Esophagus muscularis mucosa (tissue), 4 donors: ENCODE data around the gene SLC6A11. TPM values are rescaled to one million over a fixed set of nuclear protein-coding genes. Genes with fewer than 3 reads are reported as not detected.

Experiments used
- DNase-seq: peaks from one replicate; pipeline ENCODE4 v3.0.0-alpha.2; 2017; ENCODE audit errors: extremely low spot score
- H3K27ac ChIP-seq, 4 donors: fragments of 200-600 bp; sonication (generic); replicated peaks in 1 of 4; 1 replicate in 3 of 4; 2 replicates in 1 of 4; pipeline ENCODE4 v1.5.1; 2016 to 2019; ENCODE audit warnings: mild to moderate bottlenecking in 1 of 4
- H3K27me3 ChIP-seq, 4 donors: fragments of 200-600 bp; sonication (generic); one replicate each; pipeline versions ENCODE4 v1.5.1 to v1.6.0; 2016 to 2019
- H3K36me3 ChIP-seq, 4 donors: fragments of 200-600 bp; sonication (generic); one replicate each; pipeline ENCODE4 v1.5.1; 2016 to 2019
- H3K4me1 ChIP-seq, 4 donors: fragments of 200-600 bp; sonication (generic); one replicate each; pipeline ENCODE4 v1.5.1; 2016 to 2019
- H3K4me3 ChIP-seq, 4 donors: fragments of 200-600 bp; sonication (generic); 1 replicate in 2 of 4; 2 replicates in 2 of 4; pipeline ENCODE4 v1.5.1; 2016 to 2019; ENCODE audit warnings: mild to moderate bottlenecking in 4 of 4, moderate library complexity in 1 of 4
- H3K9me3 ChIP-seq, 4 donors: fragments of 200-600 bp; sonication (generic); 1 replicate in 3 of 4; 2 replicates in 1 of 4; pipeline ENCODE4 v1.5.1; 2016 to 2019
- EP300 ChIP-seq: sonication (generic); formaldehyde crosslinking; IDR thresholded peaks from one replicate; pipeline ENCODE4 v1.6.1; 2017; ENCODE audit warnings: antibody characterized with exemption
- POLR2A ChIP-seq: fragments of 450-650 bp; IDR thresholded peaks from one replicate; pipeline ENCODE4 v1.6.1; 2017; ENCODE audit warnings: antibody characterized with exemption, moderate library complexity, mild to moderate bottlenecking, low read depth
- POLR2AphosphoS5 ChIP-seq, 2 donors: sonication (generic); formaldehyde crosslinking; IDR thresholded peaks; one replicate each; pipeline ENCODE4 v1.6.1; 2017; ENCODE audit warnings: antibody characterized with exemption in 2 of 2
- WGBS: methylation state at CpG from one replicate; pipeline ENCODE4 v1.1.5; 2018; 5-methylcytosine and 5-hydroxymethylcytosine counted together
- intact Hi-C: fragments of 100-400 bp; cut with DNase I; formaldehyde crosslinking; loops from one replicate; pipeline ENCODE4 v1.15.1; 2023
- total RNA-seq, 4 donors: library from RNA; depleted of rRNA; stranded (reverse); fragments of >200 nt; gene quantifications; one replicate each; pipeline versions ENCODE4 v1.1.0 to v1.2.1, GENCODE V29; 2016
- TF ChIP-seq, protein P1 (sequence below), 3 experiments: fragments of 200-600 bp in 2 of 3; fragments of 450-650 bp in 1 of 3; sonication (generic) in 2 of 3; IDR thresholded peaks; one replicate each; pipeline ENCODE4 v1.5.1; 2017 to 2019; ENCODE audit warnings: antibody characterized with exemption in 3 of 3, mild to moderate bottlenecking in 2 of 3, moderate library complexity in 1 of 3

SLC6A11 gene
- total RNA-seq, 4 donors from 2014 or later, result not detected

DNA sequence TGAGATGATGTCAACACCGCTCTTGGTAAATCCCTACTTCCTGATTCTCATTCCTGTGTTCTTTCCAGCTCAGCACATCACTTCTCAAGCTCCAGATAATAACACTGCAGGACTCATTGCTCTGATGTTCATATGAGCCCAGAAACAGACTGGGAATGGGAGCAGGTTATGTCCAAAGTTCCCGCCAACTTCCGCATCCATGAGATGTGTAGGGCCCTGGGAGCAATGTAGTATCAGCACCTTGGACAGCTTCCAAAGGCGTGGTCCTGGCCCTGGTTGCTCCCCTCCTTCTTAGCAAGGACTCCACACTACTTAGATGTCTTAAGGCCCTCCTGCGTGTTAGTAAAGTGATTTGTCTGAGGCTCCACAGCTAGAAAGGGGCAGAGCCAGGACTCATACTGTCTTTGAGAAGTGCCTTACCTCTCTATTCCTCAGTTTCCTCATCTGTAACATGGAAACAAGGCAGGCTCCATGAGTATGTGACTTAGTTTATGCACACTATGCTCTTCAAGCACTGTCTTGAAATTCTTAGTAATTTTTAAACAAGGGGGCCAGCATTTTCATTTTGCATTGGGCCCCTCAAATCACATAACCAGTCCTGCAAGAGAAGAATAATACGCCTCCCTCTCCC, 148.6 kb downstream of the SLC6A11 start:
- 54% methylated on average over 4 of the region's 6 CpGs for WGBS
- H3K27ac ChIP-seq, result no peak overlapping the region
- peaks cover 0 to 55% (median 0%) of the 10 kb centered on the region in 4 donors for H3K27me3 ChIP-seq

DNA sequence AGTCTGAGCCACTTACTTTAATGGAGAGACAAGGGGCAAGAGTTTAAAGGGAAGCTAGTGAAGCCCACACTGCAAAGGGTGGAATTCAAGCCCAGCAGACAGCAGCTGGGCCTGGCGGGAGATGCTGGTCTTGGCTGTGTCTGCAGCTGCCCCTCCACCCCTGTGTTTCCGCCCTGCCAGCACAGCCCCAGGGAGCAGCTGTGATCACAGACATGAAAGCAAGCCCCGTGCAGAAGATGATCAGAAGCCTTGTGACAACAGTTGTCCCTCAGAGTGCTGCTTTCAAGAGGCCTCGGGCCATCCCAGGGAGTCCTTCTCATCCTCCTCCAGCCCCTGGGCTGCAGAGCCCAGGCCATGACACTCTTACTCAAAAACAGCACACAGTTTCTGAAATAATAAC, 152.4 kb downstream of the SLC6A11 start:
- TF ChIP-seq, protein P1, sequence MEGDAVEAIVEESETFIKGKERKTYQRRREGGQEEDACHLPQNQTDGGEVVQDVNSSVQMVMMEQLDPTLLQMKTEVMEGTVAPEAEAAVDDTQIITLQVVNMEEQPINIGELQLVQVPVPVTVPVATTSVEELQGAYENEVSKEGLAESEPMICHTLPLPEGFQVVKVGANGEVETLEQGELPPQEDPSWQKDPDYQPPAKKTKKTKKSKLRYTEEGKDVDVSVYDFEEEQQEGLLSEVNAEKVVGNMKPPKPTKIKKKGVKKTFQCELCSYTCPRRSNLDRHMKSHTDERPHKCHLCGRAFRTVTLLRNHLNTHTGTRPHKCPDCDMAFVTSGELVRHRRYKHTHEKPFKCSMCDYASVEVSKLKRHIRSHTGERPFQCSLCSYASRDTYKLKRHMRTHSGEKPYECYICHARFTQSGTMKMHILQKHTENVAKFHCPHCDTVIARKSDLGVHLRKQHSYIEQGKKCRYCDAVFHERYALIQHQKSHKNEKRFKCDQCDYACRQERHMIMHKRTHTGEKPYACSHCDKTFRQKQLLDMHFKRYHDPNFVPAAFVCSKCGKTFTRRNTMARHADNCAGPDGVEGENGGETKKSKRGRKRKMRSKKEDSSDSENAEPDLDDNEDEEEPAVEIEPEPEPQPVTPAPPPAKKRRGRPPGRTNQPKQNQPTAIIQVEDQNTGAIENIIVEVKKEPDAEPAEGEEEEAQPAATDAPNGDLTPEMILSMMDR (IDR thresholded peaks at IDR 0.05), result no peak
- TF ChIP-seq POLR2AphosphoS5 (IDR thresholded peaks at IDR 0.05) (no peak), POLR2A (no peak), EP300 (no peak)
- intact Hi-C loops, result no loop called here
- Histone ChIP-seq H3K27ac (no peak overlapping the region), H3K36me3 (no peaks in the 10 kb centered on the region), H3K4me1 (no peaks in the 10 kb centered on the region), H3K4me3 (no peak overlapping the region), H3K9me3 (no peaks in the 10 kb centered on the region), H3K27me3 (peaks cover 0 to 71% (median 0%) of the 10 kb centered on the region in 4 donors)
- WGBS, result 37% methylated on average over 3 of the region's 4 CpGs
- DNase-seq, result no peak

More for the DNA sequence above, 148.6 kb downstream of the SLC6A11 start:
- no peak for DNase-seq
- Histone ChIP-seq H3K4me1 (no peaks in the 10 kb centered on the region), H3K4me3 (no peak overlapping the region), H3K9me3 (no peaks in the 10 kb centered on the region), H3K36me3 (no peaks in the 10 kb centered on the region)
- TF ChIP-seq POLR2AphosphoS5 (IDR thresholded peaks at IDR 0.05) (no peak), EP300 (no peak), POLR2A (no peak)
- TF ChIP-seq, protein P1 (IDR thresholded peaks at IDR 0.05), result no peak
- intact Hi-C loops, result no loop called here

DNA sequence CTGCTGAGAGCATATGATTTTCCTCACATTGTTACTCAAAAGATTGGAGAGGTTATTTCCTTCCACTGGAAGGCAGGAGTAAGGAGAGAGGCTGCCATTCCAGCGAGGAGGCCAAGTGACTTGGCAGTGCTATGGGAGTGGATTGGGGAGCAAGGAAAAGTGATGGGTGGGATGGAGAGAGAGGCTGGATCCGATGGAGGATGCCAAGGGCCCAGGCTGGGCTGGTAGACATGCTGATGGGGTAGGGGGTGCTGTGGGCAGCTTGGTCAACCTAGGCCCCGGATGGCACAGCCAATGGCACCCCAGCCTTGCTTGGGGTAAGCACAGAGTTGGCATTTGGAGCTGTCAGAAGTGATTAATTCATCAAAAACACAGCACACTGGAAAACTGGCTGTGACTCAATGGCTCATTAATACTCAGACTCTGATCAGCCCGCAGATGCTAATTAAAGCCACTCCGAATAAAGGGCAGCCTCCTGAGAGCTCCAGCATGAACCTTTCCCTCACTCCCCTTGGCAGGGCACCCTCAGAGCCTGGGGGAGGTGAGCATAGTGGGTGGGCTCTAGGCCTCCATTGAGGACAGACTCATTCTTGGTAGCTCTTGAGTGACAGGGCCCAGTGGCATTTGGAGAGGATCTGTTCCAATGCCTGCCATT, 154.4 kb downstream of the SLC6A11 start:
- DNase-seq, result no peak
- Histone ChIP-seq H3K27ac (no peak overlapping the region), H3K9me3 (no peaks in the 10 kb centered on the region), H3K4me1 (no peaks in the 10 kb centered on the region), H3K27me3 (peaks cover 0 to 71% (median 3%) of the 10 kb centered on the region in 4 donors), H3K36me3 (no peaks in the 10 kb centered on the region), H3K4me3 (no peak overlapping the region)
- 64% methylated on average over 3 of the region's 5 CpGs for WGBS
- intact Hi-C loops, result no loop called here
- TF ChIP-seq POLR2AphosphoS5 (IDR thresholded peaks at IDR 0.05) (no peak), EP300 (no peak), POLR2A (no peak)
- TF ChIP-seq, protein P1 (IDR thresholded peaks at IDR 0.05), result no peak

DNA sequence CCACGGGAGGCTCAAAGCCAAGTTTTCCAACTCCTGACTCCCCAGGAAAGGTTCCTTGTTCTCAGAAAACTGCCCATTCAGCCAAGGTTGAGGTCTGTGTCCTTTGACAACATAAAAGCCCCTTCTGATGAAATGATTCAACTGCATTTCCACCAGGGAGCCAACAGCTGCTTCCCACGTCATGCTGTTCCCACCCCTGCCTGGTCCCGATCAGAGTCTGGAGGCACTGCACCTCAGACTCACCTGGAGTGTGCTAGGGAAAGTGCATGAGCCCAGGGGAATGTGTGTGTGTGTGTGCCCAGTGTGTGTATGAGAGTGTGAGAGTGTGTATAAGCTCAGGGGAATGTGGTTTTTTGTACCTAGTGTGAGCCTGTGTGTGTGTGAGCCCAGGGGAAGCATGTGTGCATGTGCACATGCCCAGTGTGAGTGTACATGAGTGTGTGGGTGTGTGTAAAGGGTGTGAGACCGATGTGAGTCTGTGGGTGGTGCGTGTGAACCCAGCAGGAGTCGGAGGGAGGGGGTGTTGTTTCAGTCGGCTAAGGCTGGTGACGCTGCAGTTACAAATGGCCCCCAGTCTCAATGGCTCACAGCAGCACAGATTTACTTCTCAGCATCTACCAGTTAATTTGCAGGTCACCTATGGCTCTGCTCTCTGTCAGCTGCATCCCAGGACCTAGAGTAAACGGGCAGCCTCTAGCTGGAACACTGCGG, 156.2 kb downstream of the SLC6A11 start:
- Histone ChIP-seq H3K9me3 (no peaks in the 10 kb centered on the region), H3K36me3 (no peaks in the 10 kb centered on the region), H3K27me3 (peaks cover 0 to 59% (median 3%) of the 10 kb centered on the region in 4 donors), H3K4me1 (no peaks in the 10 kb centered on the region), H3K27ac (no peak overlapping the region), H3K4me3 (no peak overlapping the region)
- WGBS, result 24% methylated on average over 10 of the region's 10 CpGs
- TF ChIP-seq, protein P1 (IDR thresholded peaks at IDR 0.05), result no peak
- no peak for TF ChIP-seq EP300
- no peak for TF ChIP-seq POLR2A
- TF ChIP-seq POLR2AphosphoS5 (IDR thresholded peaks at IDR 0.05), result no peak
- DNase-seq, result no peak
- intact Hi-C loops, result no loop called here
